Activated CD4-positive, alpha-beta T cell treated with anti-CD3 and anti-CD28 coated beads for 36 hours (primary cell): ENCODE data around the gene HMOX2. TPM values are rescaled to one million over a fixed set of nuclear protein-coding genes. Genes with fewer than 3 reads are reported as not detected.

Experiments
- ATAC-seq: fragments of 200-7000 bp; cut with Tn5 transposase; one replicate; pipeline ENCODE4 v1.10.0; 2021; ENCODE audit warnings: mild to moderate bottlenecking, moderate library complexity
- CTCF ChIA-PET: fragments of 350-600 bp; sonication (Branson Sonifier 250); formaldehyde crosslinking; loops from one replicate; lab custom pipeline; 2021; ENCODE audit warnings: antibody characterized with exemption; lab: Charles Lee
- POLR2A ChIA-PET: fragments of 350-600 bp; sonication (Branson Sonifier 250); formaldehyde crosslinking; loops from one replicate; lab custom pipeline; 2021; ENCODE audit warnings: antibody characterized with exemption, inconsistent platforms; lab: Charles Lee
- DNase-seq: peaks from one replicate; pipeline ENCODE4 v3.0.0-alpha.2; 2020
- H3K27ac Mint-ChIP-seq: one replicate; pipeline ENCODE4 v1.8.0; 2021; ENCODE audit warnings: mixed read lengths
- H3K27me3 Mint-ChIP-seq: one replicate; pipeline ENCODE4 v1.8.0; 2021; ENCODE audit warnings: mixed read lengths
- H3K36me3 Mint-ChIP-seq: one replicate; pipeline ENCODE4 v1.8.0; 2021; ENCODE audit warnings: low read depth, mixed read lengths
- H3K4me1 Mint-ChIP-seq: one replicate; pipeline ENCODE4 v1.8.0; 2021; ENCODE audit warnings: mixed read lengths
- H3K4me3 Mint-ChIP-seq: one replicate; pipeline ENCODE4 v1.8.0; 2021; ENCODE audit warnings: mild to moderate bottlenecking, moderate library complexity, mixed read lengths
- H3K9me3 Mint-ChIP-seq: one replicate; pipeline ENCODE4 v1.8.0; 2021; ENCODE audit warnings: low read depth, mixed read lengths
- intact Hi-C, 2 experiments: fragments of 100-400 bp; cut with DNase I in 1 of 2; cut with micrococcal nuclease in 1 of 2; formaldehyde crosslinking; loops; one replicate each; pipeline versions ENCODE4 v1.14.2 to v1.15.1; 2022 to 2024; cut with DNase I, micrococcal nuclease
- total RNA-seq, 2 experiments: library from RNA; stranded (reverse); gene quantifications; one replicate each; pipeline ENCODE4 v1.2.3, GENCODE V29; 2021

The HMOX2 gene
- total RNA-seq, 2 experiments from 2014 or later: 67.7 to 80.2 TPM

DNA sequence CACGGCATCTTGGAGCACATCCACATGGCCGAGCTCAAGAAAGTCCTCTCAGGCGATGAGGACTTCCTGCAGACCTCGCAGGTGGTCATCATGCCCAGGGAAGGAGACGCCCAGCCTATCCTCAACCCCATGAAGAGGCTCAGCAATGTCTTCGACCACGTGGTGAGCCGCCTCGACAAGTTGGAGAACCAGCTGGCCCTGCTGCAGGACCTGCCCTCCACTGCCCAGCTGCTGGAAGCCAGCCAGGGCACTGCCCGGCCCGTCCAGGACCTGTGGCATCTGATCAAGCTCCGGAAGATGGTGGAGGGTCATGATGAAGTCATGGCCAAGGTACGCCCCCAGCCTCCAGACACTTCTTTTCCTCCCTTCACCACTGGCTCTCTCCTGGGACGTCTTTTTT, 80.4 kb downstream of the HMOX2 start:
- DNase-seq (no peak), ATAC-seq (no peak)
- intact Hi-C loops: no loop called here
- POLR2A ChIA-PET: no interaction called here
- no peaks in the 10 kb centered on the region for H3K27me3 Mint-ChIP-seq
- H3K27ac Mint-ChIP-seq: no peak overlapping the region
- H3K9me3 Mint-ChIP-seq: no peaks in the 10 kb centered on the region
- CTCF ChIA-PET: interaction anchor here (1.0 kb wide), 1 partner anchor 51 kb away, joined by 5 read pairs; no protein-coding TSS in a partner anchor
- H3K4me1 Mint-ChIP-seq: no peaks in the 10 kb centered on the region
- no peak overlapping the region for H3K4me3 Mint-ChIP-seq
- no peaks in the 10 kb centered on the region for H3K36me3 Mint-ChIP-seq

- ChIA-PET CTCF (interaction anchor here (1.2 kb wide), 1 partner anchor 29 kb away, joined by 3 read pairs; no protein-coding TSS in a partner anchor), POLR2A (no interaction called here)
- ATAC-seq (no peak), DNase-seq (no peak)
- Mint-ChIP-seq H3K9me3 (no peaks in the 10 kb centered on the region), H3K4me3 (no peak overlapping the region), H3K36me3 (no peaks in the 10 kb centered on the region), H3K27me3 (no peaks in the 10 kb centered on the region), H3K4me1 (no peaks in the 10 kb centered on the region), H3K27ac (no peak overlapping the region)
- intact Hi-C loops: no loop called here
Measured at GRCh38 chr16:4557973-4558372, 81.8 kb downstream of the HMOX2 start.

Other genes starting within 250 kb of the HMOX2 start
- not detected for gene SRL, start 234.3 kb upstream of the HMOX2 start, total RNA-seq
- gene TFAP4, start 203.4 kb upstream of the HMOX2 start, total RNA-seq: 10 to 100 TPM; 31.0 to 42.4 TPM
- under 1 TPM; 0.27 to 0.30 TPM for gene GLIS2, start 160.3 kb upstream of the HMOX2 start, total RNA-seq
- 10 to 100 TPM; 62.8 to 67.8 TPM for gene PAM16, start 125.1 kb upstream of the HMOX2 start, total RNA-seq
- not detected for gene VASN, start 104.5 kb upstream of the HMOX2 start, total RNA-seq
- gene CORO7, start 59.8 kb upstream of the HMOX2 start, total RNA-seq: 10 to 100 TPM; 65.0 to 67.1 TPM
- 100 to 1,000 TPM in 1 of 2 experiments, 10 to 100 TPM in 1; 93.9 to 102 TPM for gene DNAJA3, start 50.5 kb upstream of the HMOX2 start, total RNA-seq
- 10 to 100 TPM; 27.1 to 29.5 TPM for gene NMRAL1, start 1.8 kb upstream of the HMOX2 start, total RNA-seq
- 10 to 100 TPM; 28.3 to 30.2 TPM for gene CDIP1, start 62.4 kb downstream of the HMOX2 start, total RNA-seq
- gene C16orf96, start 79.9 kb downstream of the HMOX2 start, total RNA-seq: under 1 TPM; 0.09 to 0.18 TPM
- 10 to 100 TPM in 1 of 2 experiments, 1 to 10 TPM in 1; 9.7 to 10.2 TPM for gene UBALD1, start 138.5 kb downstream of the HMOX2 start, total RNA-seq
- gene MGRN1, start 148.4 kb downstream of the HMOX2 start, total RNA-seq: 10 to 100 TPM; 65.0 to 75.4 TPM
- 10 to 100 TPM; 16.4 to 22.5 TPM for gene NUDT16L1, start 217.2 kb downstream of the HMOX2 start, total RNA-seq